Breast epithelium (tissue), 3 donors: ENCODE results near the gene CDCA4.

Experiments used
- CTCF ChIP-seq, 3 donors: fragments of 450-650 bp; IDR thresholded peaks; one replicate each; pipeline ENCODE4 v1.5.1; 2016 to 2017; ENCODE audit warnings: antibody characterized with exemption in 3 of 3, mild to moderate bottlenecking in 3 of 3, moderate library complexity in 3 of 3
- POLR2AphosphoS5 ChIP-seq, 3 donors: sonication (generic); formaldehyde crosslinking; IDR thresholded peaks; one replicate each; pipeline ENCODE4 v1.6.1; 2017; ENCODE audit warnings: antibody characterized with exemption in 3 of 3

GRCh38 chr14:105060751-105061427 is 40.0 kb upstream of the CDCA4 start:
- TF ChIP-seq POLR2AphosphoS5 (IDR thresholded peaks at IDR 0.05) (no peak), CTCF (IDR thresholded peaks at IDR 0.05) (no peak)
